Cortex of kidney (tissue), 1 donor: ENCODE data around the gene PRM2.
"Not testable (repeated sequence)": the region's sequence is repeated elsewhere in the genome, so short reads cannot be mapped to it uniquely, and the experiment has no call there.

Experiments used
- DNase-seq: peaks from one replicate; lab custom pipeline; 2025; lab: John Stamatoyannopoulos, UW

The PRM2 gene

GRCh38 chr16:11289696-11290095, 13.4 kb upstream of the PRM2 start:
- DNase-seq: not testable (repeated sequence)

GRCh38 chr16:11289202-11289601, 12.9 kb upstream of the PRM2 start:
- DNase-seq: no peak

- no peak for DNase-seq
These were observed 9.6 kb upstream of the PRM2 start for GRCh38 chr16:11285842-11286241.

- DNase-seq: no peak
These were observed 7.6 kb upstream of the PRM2 start for GRCh38 chr16:11283820-11284248.

GRCh38 chr16:11280616-11281522, 4.6 kb upstream of the PRM2 start, which contains the start of gene PRM1:
Gene PRM1 (minus strand): TSS chr16:11281330. CDS start chr16:11281238, 92 bp downstream.
- DNase-seq: no peak

- no peak for DNase-seq
These were observed 2.7 kb upstream of the PRM2 start for GRCh38 chr16:11278681-11279628.

DNA sequence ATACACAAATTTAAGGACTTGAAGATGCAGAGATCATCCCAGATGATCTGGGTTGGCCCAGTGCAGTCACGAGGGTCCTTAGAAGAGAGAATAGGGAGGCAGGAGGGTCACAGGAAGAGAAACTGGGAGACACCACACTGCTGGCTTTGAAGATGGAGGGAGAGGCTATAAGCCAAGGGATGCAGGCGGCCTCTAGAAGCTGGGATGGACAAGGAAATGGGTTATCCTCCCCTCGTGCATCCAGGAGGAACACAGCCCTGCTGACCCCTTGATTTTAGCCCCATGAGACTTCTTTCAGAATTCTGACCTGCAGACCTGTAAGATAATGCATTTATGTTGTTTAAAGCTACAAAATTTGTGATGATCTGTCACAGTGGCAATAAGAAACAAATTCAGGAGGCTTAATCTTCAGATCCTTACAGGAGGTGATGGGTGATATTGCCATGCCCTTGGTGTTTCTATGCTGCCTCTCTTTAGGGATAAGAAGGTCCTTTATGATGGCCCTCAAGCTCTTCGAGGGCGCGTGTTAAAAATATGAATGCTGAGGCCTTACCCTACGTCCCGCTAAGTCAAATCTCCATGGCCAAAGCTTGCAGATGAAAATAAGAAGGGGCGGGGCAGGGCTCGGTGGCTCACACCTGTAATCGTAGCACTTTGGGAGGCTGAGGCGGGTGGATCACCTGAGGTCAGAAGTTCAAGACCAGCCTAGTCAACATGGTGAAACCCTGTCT, 1.5 kb upstream of the PRM2 start:
- DNase-seq: no peak

- DNase-seq: no peak
These were observed 765 bp upstream of the PRM2 start for GRCh38 chr16:11276896-11277593.

- DNase-seq: no peak
These were observed 1.3 kb downstream of the PRM2 start for GRCh38 chr16:11274964-11275363.

GRCh38 chr16:11273721-11274324, 2.5 kb downstream of the PRM2 start:
- no peak for DNase-seq

GRCh38 chr16:11272921-11273720, 3.2 kb downstream of the PRM2 start, which contains the start of gene PRM3:
Gene PRM3 (minus strand): TSS chr16:11273629. CDS start chr16:11273595, 34 bp downstream.
- DNase-seq: no peak

GRCh38 chr16:11272484-11272883, 3.8 kb downstream of the PRM2 start:
- DNase-seq: no peak

DNA sequence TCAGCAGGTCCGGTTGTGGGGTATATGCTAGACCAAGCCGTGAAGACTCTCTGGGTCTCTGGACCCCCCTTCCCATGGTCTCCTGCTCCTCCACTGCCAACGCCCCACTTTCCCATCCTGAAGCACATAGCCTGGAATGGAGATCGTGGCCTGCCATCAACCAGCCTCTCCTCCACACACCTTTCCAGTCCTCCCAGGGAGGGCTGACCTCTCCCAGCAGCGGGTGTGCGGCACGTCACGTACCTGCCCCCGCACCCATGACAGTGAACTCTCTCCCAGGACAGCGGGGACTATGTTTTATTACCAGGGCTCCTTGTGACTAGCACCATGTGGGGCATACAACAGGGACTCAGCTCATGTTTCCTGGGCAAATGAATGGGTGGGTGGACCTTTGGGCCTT, 4.7 kb downstream of the PRM2 start:
- no peak for DNase-seq

GRCh38 chr16:11270602-11271162, 5.6 kb downstream of the PRM2 start:
- no peak for DNase-seq

GRCh38 chr16:11268921-11269375, 7.3 kb downstream of the PRM2 start, which contains the start of gene TNP2:
Gene TNP2 (minus strand): TSS chr16:11269325. CDS start chr16:11269262, 63 bp downstream.
- DNase-seq: no peak

DNA sequence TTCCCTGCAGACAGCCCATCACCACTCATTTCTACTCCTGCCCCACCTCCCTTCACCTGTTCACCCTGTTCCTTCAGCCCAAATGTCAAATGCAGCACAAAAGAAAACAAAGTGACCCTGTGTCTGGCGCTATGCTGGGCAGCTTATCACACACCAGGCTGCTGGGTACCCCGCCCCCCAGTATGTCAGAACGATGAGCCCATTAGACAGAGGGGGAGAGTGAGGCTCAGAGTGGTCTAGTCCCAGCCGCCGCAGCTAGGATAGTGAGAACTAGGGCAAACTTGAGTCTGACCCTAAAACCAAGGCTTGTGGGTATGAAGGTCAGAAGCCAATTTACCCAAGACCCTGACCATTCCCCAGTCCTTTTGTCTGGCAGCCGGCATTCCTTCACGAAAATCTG, 11.2 kb downstream of the PRM2 start:
- DNase-seq: no peak

GRCh38 chr16:11264155-11264832, 12.0 kb downstream of the PRM2 start:
- DNase-seq: no peak

DNA sequence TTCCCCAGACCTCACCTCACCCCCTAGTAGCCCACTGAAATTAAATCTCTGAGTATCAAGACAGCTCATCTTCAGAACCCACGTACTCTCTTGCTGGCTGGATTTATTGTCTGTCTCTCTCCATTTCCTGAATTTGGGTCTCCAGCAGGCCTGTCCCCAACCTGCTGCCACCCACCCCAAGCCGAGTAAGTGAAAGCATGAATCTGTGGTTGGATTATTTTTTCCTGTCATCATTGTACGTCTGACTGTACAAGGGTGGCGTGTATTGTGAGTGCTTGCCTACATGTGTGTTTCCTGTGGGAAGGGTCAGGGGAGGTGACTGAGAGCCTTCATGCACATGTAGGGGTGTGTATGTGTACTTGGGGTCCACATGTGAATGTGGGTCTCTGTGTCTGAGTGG, 12.5 kb downstream of the PRM2 start:
- no peak for DNase-seq

DNA sequence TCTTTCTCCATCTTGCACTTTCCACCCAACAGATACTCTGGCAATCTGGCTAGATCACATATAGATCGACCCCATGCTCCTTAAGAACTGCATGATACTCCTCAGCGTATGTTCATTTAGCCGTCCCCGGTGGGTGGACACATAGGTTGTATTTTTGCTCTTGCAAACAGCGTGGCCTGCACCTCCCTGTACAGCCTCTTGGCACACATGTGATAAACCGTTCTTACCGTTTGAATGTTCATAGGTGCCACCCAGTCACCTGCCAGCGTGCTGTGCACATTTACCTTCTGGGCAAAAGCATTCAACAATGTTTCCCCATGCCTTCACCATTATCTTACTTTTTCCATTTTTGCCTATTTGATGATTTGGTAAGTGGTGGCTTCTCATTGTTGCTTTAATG, 13.4 kb downstream of the PRM2 start:
- no peak for DNase-seq
